K562 (cell line): ENCODE data around the gene SH2B2. TPM values are rescaled to one million over a fixed set of nuclear protein-coding genes. Genes with fewer than 3 reads are reported as not detected.
A peak's percentile ranks its signal among the peaks of the same experiment; 100 is the strongest.

ENCODE experiments used
- CTBP1 ChIP-seq: fragments of 450-650 bp; IDR thresholded peaks from 2 replicates; pipeline ENCODE4 v1.6.1; 2016; ENCODE audit warnings: borderline replicate concordance
- FOXP1 ChIP-seq: sonication (generic); formaldehyde crosslinking; IDR thresholded peaks from 2 replicates; pipeline ENCODE4 v1.8.0; 2022; ENCODE audit warnings: mild to moderate bottlenecking, missing genetic modification reagents
- MLX ChIP-seq, 2 experiments: fragments of 450-650 bp in 1 of 2; sonication (generic) in 1 of 2; formaldehyde crosslinking; conservative IDR thresholded peaks; 2 replicates each; pipeline versions ENCODE4 v1.4.0 to v1.8.1; 2020 to 2022; ENCODE audit warnings: mild to moderate bottlenecking in 1 of 2, missing genetic modification reagents in 1 of 2
- MYBL2 ChIP-seq, 2 experiments: fragments of 450-650 bp in 1 of 2; sonication (generic) in 1 of 2; formaldehyde crosslinking in 1 of 2; IDR thresholded peaks; 2 replicates each; pipeline versions ENCODE4 v1.6.1 to v1.8.1; 2017 to 2022; ENCODE audit warnings: borderline replicate concordance in 1 of 2, inconsistent platforms in 1 of 2, low read depth in 1 of 2, mild to moderate bottlenecking in 1 of 2, missing genetic modification reagents in 1 of 2, moderate library complexity in 1 of 2
- MYNN ChIP-seq, 2 experiments: sonication (generic); formaldehyde crosslinking in 1 of 2; IDR thresholded peaks; 2 replicates each; pipeline versions ENCODE4 v1.5.0 to v1.6.1; 2016 to 2020; ENCODE audit warnings: antibody characterized with exemption in 1 of 2, missing genetic modification reagents in 1 of 2
- PTRF ChIP-seq: fragments of 450-650 bp; IDR thresholded peaks from 2 replicates; pipeline ENCODE4 v1.6.1; 2016; ENCODE audit warnings: mild to moderate bottlenecking, missing genetic modification characterization, missing compliant biosample characterization
- RCOR1 ChIP-seq, 2 experiments: IDR thresholded peaks; 2 replicates each; pipeline ENCODE4 v1.6.1; 2012; ENCODE audit warnings: low read depth in 2 of 2, low read length in 2 of 2, borderline replicate concordance in 1 of 2, improper control_type of control experiment in 1 of 2
- SREBF2 ChIP-seq: sonication (generic); formaldehyde crosslinking; IDR thresholded peaks from 2 replicates; pipeline ENCODE4 v1.4.0; 2020; ENCODE audit warnings: mild to moderate bottlenecking, missing genetic modification reagents
- ZBTB26 ChIP-seq: fragments of 450-650 bp; formaldehyde crosslinking; IDR thresholded peaks from 2 replicates; pipeline ENCODE4 v1.4.0; 2022; ENCODE audit warnings: missing genetic modification characterization
- ZNF318 ChIP-seq, 2 experiments: fragments of 450-650 bp; IDR thresholded peaks; 2 replicates each; pipeline ENCODE4 v1.6.1; 2016; ENCODE audit warnings: mild to moderate bottlenecking in 2 of 2, borderline replicate concordance in 1 of 2, low read depth in 1 of 2, moderate library complexity in 1 of 2
- ZNF518B ChIP-seq: fragments of 250-450 bp; sonication (Bioruptor Pico); IDR thresholded peaks from 2 replicates; pipeline ENCODE4 v1.5.0; 2021; ENCODE audit warnings: mild to moderate bottlenecking, moderate library complexity
- polyA plus RNA-seq, 8 experiments: library from polyadenylated mRNA; depleted of rRNA in 4 of 8; stranded (reverse) in 5 of 8; unstranded in 3 of 8; fragments of >200 nt; fragmentation: Nextera tagmentation in 2 of 8; fragmentation: Illumina TruSeq in 1 of 8; extraction: Ambion mirVana in 2 of 8; extraction: Trizol in 1 of 8; gene quantifications; 2 replicates each; pipeline versions ENCODE4 v1.2.1 to v1.2.3, GENCODE V29; 2011 to 2014; ENCODE audit warnings: inconsistent platforms in 1 of 8, missing spikeins in 1 of 8
- total RNA-seq, 7 experiments: library from RNA; depleted of rRNA in 6 of 7; stranded (reverse); fragments of >200 nt in 6 of 7; fragmentation: Illumina TruSeq in 2 of 7; extraction: Trizol in 2 of 7; gene quantifications; 2 replicates each; pipeline versions ENCODE4 v1.2.1 to v1.2.3, GENCODE V29; 2011 to 2021; ENCODE audit warnings: low replicate concordance in 1 of 7

SH2B2 gene
- total and polyA plus RNA-seq, 9 of the 15 experiments (the other 6 are each of a cell fraction or from before 2014, with no cell fraction given), result 0.03 to 0.89 (median 0.07) TPM; not detected in 4

- TF ChIP-seq CTBP1 (peak; percentile 43), MYBL2 (IDR thresholded peaks at IDR 0.05; ENCODE audit: low read depth) (no peak), MYBL2 (CRISPR knock-in tag; IDR thresholded peaks at IDR 0.05; ENCODE audit: borderline replicate concordance) (no peak), ZBTB26 (CRISPR knock-in tag) (no peak), ZNF318 (IDR thresholded peaks at IDR 0.05; ENCODE audit: borderline replicate concordance in 1 of 2, low read depth in 1 of 2) (no peak), ZNF518B (CRISPR knock-in tag) (no peak), SREBF2 (no peak), FOXP1 (CRISPR knock-in tag) (no peak), MYNN (IDR thresholded peaks at IDR 0.05) (no peak), MYNN (CRISPR knock-in tag; IDR thresholded peaks at IDR 0.05) (no peak), MLX (CRISPR knock-in tag; conservative IDR thresholded peaks at IDR 0.05) (no peak), RCOR1 (IDR thresholded peaks at IDR 0.05; ENCODE audit: borderline replicate concordance in 1 of 2, low read depth in 2 of 2, low read length in 2 of 2) (no peak), PTRF (no peak)
These were observed at the start of gene SH2B2 (continued) for GRCh38 chr7:102286237-102287110.
